OCI-LY3 (cell line): ENCODE data around the gene HS2ST1.

ENCODE experiments used
- H2AFZ ChIP-seq: fragments of 200-600, 300-600 bp; shearing (Covaris generic); 2 replicates; pipeline ENCODE4 v1.6.0; 2014; ENCODE audit warnings: antibody characterized with exemption, low read depth, low read length
- H3K27ac ChIP-seq: fragments of 200-600, 300-600 bp; sonication (generic); 2 replicates; pipeline ENCODE4 v1.5.1; 2014; ENCODE audit warnings: mild to moderate bottlenecking, low read length, moderate library complexity, mixed read lengths
- H3K27me3 ChIP-seq: fragments of 200-600, 300-600 bp; sonication (generic); 2 replicates; pipeline ENCODE4 v1.6.1; 2014; ENCODE audit warnings: low read depth, low read length, mixed read lengths
- H3K36me3 ChIP-seq: fragments of 200-600, 300-600 bp; sonication (generic); replicated peaks from 2 replicates; pipeline ENCODE3; 2014; ENCODE audit warnings: low read depth, low read length, mixed read lengths
- H3K4me1 ChIP-seq: fragments of 300-600, 200-600 bp; sonication (generic); 2 replicates; pipeline ENCODE4 v1.6.1; 2014; ENCODE audit warnings: low read length, mixed read lengths
- H3K4me2 ChIP-seq: fragments of 200-600, 300-600 bp; sonication (generic); 2 replicates; pipeline ENCODE4 v1.6.1; 2014; ENCODE audit warnings: low read length, mixed read lengths
- H3K4me3 ChIP-seq: fragments of 300-600, 200-600 bp; sonication (generic); 2 replicates; pipeline ENCODE4 v1.5.1; 2014; ENCODE audit warnings: antibody characterized with exemption, mild to moderate bottlenecking, low read length, moderate library complexity
- H3K79me2 ChIP-seq: fragments of 300-600, 200-600 bp; shearing (Covaris generic); 2 replicates; pipeline ENCODE4 v1.6.1; 2014; ENCODE audit warnings: mild to moderate bottlenecking, low read length, mixed read lengths
- H3K9ac ChIP-seq: fragments of 300-600, 200-600 bp; shearing (Covaris generic); 2 replicates; pipeline ENCODE4 v1.6.0; 2014; ENCODE audit warnings: mild to moderate bottlenecking, low read length, moderate library complexity
- H3K9me3 ChIP-seq: fragments of 200-600, 300-600 bp; shearing (Covaris generic); 2 replicates; pipeline ENCODE4 v1.6.1; 2014; ENCODE audit warnings: low read length, mixed read lengths; ENCODE audit not compliant: insufficient read depth
- H4K20me1 ChIP-seq: fragments of 200-600, 300-600 bp; sonication (generic); 2 replicates; pipeline ENCODE4 v1.6.1; 2016; ENCODE audit warnings: low read length, mixed read lengths; ENCODE audit not compliant: insufficient read depth
- EZH2phosphoT487 ChIP-seq: fragments of 200-600 bp; shearing (Covaris generic); IDR thresholded peaks from 2 replicates; pipeline ENCODE4 v1.6.1; 2018; ENCODE audit warnings: antibody characterized with exemption, mixed run types, low read depth
- TF ChIP-seq, protein P1 (sequence below): fragments of 200-600, 300-600 bp; sonication (generic); IDR thresholded peaks from 2 replicates; pipeline ENCODE4 v1.5.1; 2014; ENCODE audit warnings: antibody characterized with exemption, low read length, low read depth

Gene HS2ST1

GRCh38 chr1:87048237-87048636 lies 133.8 kb downstream of the HS2ST1 start:
- peaks cover 34% of the 10 kb centered on the region for H3K4me1 ChIP-seq
- H3K36me3 ChIP-seq, result peaks cover 20% of the 10 kb centered on the region
- peaks cover 57% of the 10 kb centered on the region for H3K79me2 ChIP-seq
- H4K20me1 ChIP-seq, result no peaks in the 10 kb centered on the region
- peaks cover 3% of the 10 kb centered on the region; the same call in 1 of the 2 replicates for H3K9me3 ChIP-seq
- no peak overlapping the region for H2AFZ ChIP-seq
- H3K27ac ChIP-seq, result no peak overlapping the region
- no peak overlapping the region for H3K4me2 ChIP-seq
- no peak overlapping the region for H3K4me3 ChIP-seq
- H3K27me3 ChIP-seq, result no peaks in the 10 kb centered on the region
- TF ChIP-seq EZH2phosphoT487, result no peak
- TF ChIP-seq, protein P1, sequence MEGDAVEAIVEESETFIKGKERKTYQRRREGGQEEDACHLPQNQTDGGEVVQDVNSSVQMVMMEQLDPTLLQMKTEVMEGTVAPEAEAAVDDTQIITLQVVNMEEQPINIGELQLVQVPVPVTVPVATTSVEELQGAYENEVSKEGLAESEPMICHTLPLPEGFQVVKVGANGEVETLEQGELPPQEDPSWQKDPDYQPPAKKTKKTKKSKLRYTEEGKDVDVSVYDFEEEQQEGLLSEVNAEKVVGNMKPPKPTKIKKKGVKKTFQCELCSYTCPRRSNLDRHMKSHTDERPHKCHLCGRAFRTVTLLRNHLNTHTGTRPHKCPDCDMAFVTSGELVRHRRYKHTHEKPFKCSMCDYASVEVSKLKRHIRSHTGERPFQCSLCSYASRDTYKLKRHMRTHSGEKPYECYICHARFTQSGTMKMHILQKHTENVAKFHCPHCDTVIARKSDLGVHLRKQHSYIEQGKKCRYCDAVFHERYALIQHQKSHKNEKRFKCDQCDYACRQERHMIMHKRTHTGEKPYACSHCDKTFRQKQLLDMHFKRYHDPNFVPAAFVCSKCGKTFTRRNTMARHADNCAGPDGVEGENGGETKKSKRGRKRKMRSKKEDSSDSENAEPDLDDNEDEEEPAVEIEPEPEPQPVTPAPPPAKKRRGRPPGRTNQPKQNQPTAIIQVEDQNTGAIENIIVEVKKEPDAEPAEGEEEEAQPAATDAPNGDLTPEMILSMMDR, result no peak
- H3K9ac ChIP-seq, result no peak overlapping the region

DNA sequence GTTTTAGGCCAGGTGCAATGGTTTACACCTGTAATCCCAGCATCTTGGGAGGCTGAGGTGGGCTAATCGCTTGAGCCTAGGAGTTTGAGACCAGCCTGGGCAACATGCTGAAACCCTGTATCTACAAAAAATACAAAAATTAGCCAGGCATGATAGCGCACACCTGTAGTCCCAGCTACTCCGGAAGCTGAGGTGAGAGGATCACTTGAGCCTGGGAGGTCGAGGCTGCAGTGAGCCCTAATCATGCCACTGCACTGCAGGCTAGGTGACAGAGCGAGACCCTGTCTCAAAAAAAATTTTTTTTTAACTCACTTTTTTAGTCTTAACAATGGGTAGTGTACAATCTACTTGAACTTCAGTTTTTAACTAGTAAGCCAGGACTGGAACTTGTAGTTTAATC lies 137.5 kb downstream of the HS2ST1 start:
- Histone ChIP-seq H3K9ac (peak overlapping the region; percentile 39), H3K4me3 (peak overlapping the region; percentile 65), H3K27ac (0 out of 2 replicates have a peak overlapping the region, but pooled peaks have one; percentile 25), H3K36me3 (peaks cover 32% of the 10 kb centered on the region), H3K9me3 (peaks cover 3% of the 10 kb centered on the region; the same call in 1 of the 2 replicates), H2AFZ (no peak overlapping the region), H3K4me1 (peaks cover 47% of the 10 kb centered on the region), H4K20me1 (no peaks in the 10 kb centered on the region), H3K79me2 (peaks cover 78% of the 10 kb centered on the region), H3K27me3 (no peaks in the 10 kb centered on the region), H3K4me2 (peak overlapping the region; percentile 87)
- no peak for TF ChIP-seq EZH2phosphoT487
- TF ChIP-seq, protein P1, result no peak

DNA sequence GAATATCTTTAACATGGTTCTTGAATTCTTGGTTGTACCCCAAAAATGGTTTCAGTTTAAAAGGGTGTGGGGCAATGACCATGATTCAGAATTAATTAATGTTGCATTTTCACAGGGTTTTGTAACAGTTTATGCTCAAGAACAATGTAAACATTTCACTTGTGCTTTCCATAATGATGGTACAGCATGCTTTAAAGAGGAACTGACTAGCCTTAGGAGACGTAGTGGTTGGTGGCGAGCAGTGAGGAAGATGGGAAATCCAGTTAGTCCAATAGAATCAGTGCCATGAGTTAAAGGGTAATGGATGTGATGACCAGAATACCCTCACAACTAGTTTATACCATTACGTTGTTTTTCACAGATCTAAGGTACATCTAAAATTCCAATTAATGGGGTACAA lies 138.0 kb downstream of the HS2ST1 start:
- H3K79me2 ChIP-seq, result peaks cover 80% of the 10 kb centered on the region
- peaks cover 29% of the 10 kb centered on the region for H3K36me3 ChIP-seq
- H3K27me3 ChIP-seq, result no peaks in the 10 kb centered on the region
- H3K4me1 ChIP-seq, result peaks cover 51% of the 10 kb centered on the region
- TF ChIP-seq, protein P1, result no peak
- TF ChIP-seq EZH2phosphoT487, result no peak
- peak overlapping the region; percentile 65 for H3K4me3 ChIP-seq
- H3K9ac ChIP-seq, result peak overlapping the region; percentile 39
- H4K20me1 ChIP-seq, result no peaks in the 10 kb centered on the region
- H3K9me3 ChIP-seq, result peaks cover 3% of the 10 kb centered on the region; the same call in 1 of the 2 replicates
- H2AFZ ChIP-seq, result no peak overlapping the region
- H3K27ac ChIP-seq, result 0 out of 2 replicates have a peak overlapping the region, but pooled peaks have one; percentile 25
- peak overlapping the region; percentile 87 for H3K4me2 ChIP-seq

- Histone ChIP-seq H3K4me2 (peak overlapping the region; percentile 87), H3K79me2 (peaks cover 80% of the 10 kb centered on the region), H3K9me3 (peaks cover 3% of the 10 kb centered on the region; the same call in 1 of the 2 replicates), H3K36me3 (peaks cover 24% of the 10 kb centered on the region), H3K27ac (no peak overlapping the region), H2AFZ (no peak overlapping the region), H3K27me3 (no peaks in the 10 kb centered on the region), H3K4me3 (peak overlapping the region; percentile 65; the same call in 1 of the 2 replicates), H3K9ac (0 out of 2 replicates have a peak overlapping the region, but pooled peaks have one; percentile 39), H4K20me1 (no peaks in the 10 kb centered on the region), H3K4me1 (peaks cover 53% of the 10 kb centered on the region)
- TF ChIP-seq EZH2phosphoT487, result no peak
- TF ChIP-seq, protein P1, result no peak
Observed at GRCh38 chr1:87052961-87053360, 138.5 kb downstream of the HS2ST1 start.
